GM21367 (cell line): ENCODE measurements around the gene PLCG1.

Source experiments
- ATAC-seq: cut with Tn5 transposase; IDR thresholded peaks from one replicate; pipeline ENCODE4 v1.9.1; 2021; ENCODE audit not compliant: unreplicated experiment

PLCG1 gene

GRCh38 chr20:41178495-41178894 is 41.2 kb downstream of the PLCG1 start:
- no peak for ATAC-seq

- no peak for ATAC-seq
Observed at GRCh38 chr20:41178904-41179432, 41.6 kb downstream of the PLCG1 start.

GRCh38 chr20:41179961-41180360 is 42.6 kb downstream of the PLCG1 start:
- ATAC-seq, result no peak

GRCh38 chr20:41180599-41181333 is 43.4 kb downstream of the PLCG1 start:
- no peak for ATAC-seq

- ATAC-seq, result no peak
Observed at GRCh38 chr20:41181567-41181966, 44.2 kb downstream of the PLCG1 start.

- no peak for ATAC-seq
Observed at GRCh38 chr20:41182296-41183212, 45.2 kb downstream of the PLCG1 start.

GRCh38 chr20:41183391-41183790 is 46.0 kb downstream of the PLCG1 start:
- no peak for ATAC-seq

- no peak for ATAC-seq
Observed at GRCh38 chr20:41183831-41184230, 46.5 kb downstream of the PLCG1 start.

GRCh38 chr20:41185013-41185757 is 47.8 kb downstream of the PLCG1 start:
- ATAC-seq, result no peak

- ATAC-seq, result no peak
Observed at GRCh38 chr20:41187668-41188067, 50.3 kb downstream of the PLCG1 start.

GRCh38 chr20:41191562-41192500 is 54.5 kb downstream of the PLCG1 start:
- ATAC-seq, result no peak

- ATAC-seq, result no peak
Observed at GRCh38 chr20:41192575-41192974, 55.2 kb downstream of the PLCG1 start.

- ATAC-seq, result no peak
Observed at GRCh38 chr20:41196653-41197225, 59.4 kb downstream of the PLCG1 start.

GRCh38 chr20:41198443-41198842 is 61.1 kb downstream of the PLCG1 start:
- no peak for ATAC-seq

- ATAC-seq, result no peak
Observed at GRCh38 chr20:41200446-41201202, 63.3 kb downstream of the PLCG1 start.

GRCh38 chr20:41201760-41202159 is 64.4 kb downstream of the PLCG1 start:
- no peak for ATAC-seq

- no peak for ATAC-seq
Observed at GRCh38 chr20:41202426-41202825, 65.1 kb downstream of the PLCG1 start.

- ATAC-seq, result no peak
Observed at GRCh38 chr20:41203660-41204059, 66.3 kb downstream of the PLCG1 start.
